H1 (cell line): ENCODE data around the gene DPH1. TPM values are rescaled to one million over a fixed set of nuclear protein-coding genes. Genes with fewer than 3 reads are reported as not detected.

Source experiments
- MAX ChIP-seq: IDR thresholded peaks from 2 replicates; pipeline ENCODE4 v1.6.1; 2012; ENCODE audit warnings: inconsistent platforms
- RNF2 ChIP-seq: fragments of 200-900, 300-1000 bp; sonication (generic); IDR thresholded peaks from 2 replicates; pipeline ENCODE4 v1.7.1; 2016; ENCODE audit warnings: borderline replicate concordance, low read depth, mild to moderate bottlenecking, antibody characterized with exemption, low read length; ENCODE audit not compliant: poor library complexity, severe bottlenecking; ENCODE audit errors: missing control alignments
- polyA plus RNA-seq, 7 experiments: library from polyadenylated mRNA; depleted of rRNA in 3 of 7; stranded (reverse) in 5 of 7; unstranded in 2 of 7; fragments of >200 nt in 5 of 7; fragments of 200-250 nt in 2 of 7; gene quantifications; 1 replicate in 5 of 7; 2 replicates in 1 of 7; 4 replicates in 1 of 7; pipeline versions ENCODE4 v1.2.1 to v1.2.3, GENCODE V29; 2011 to 2013; ENCODE audit warnings: missing spikeins in 2 of 7, mixed read lengths in 2 of 7
- total RNA-seq: library from RNA; stranded (reverse); fragmentation: NEBNext Ultra II Directional; extraction: Animal tissue kit (Norgen Biotek cat#: 25700); gene quantifications from 2 replicates; pipeline ENCODE4 v1.2.1, GENCODE V29; 2021

The DPH1 gene
- total and polyA plus RNA-seq, 2 of the 8 experiments (the other 6 are each of a cell fraction or from before 2014, with no cell fraction given) = 24.9 to 30.0 TPM

GRCh38 chr17:2075336-2076086 is 45.6 kb downstream of the DPH1 start (continued):
- TF ChIP-seq MAX (peak; percentile 54; the same call in 1 of the 2 replicates), RNF2 (no peak)
- TF ChIP-seq, all 59 proteins: peak for 3
